ENCODE results near the gene ZCCHC7. TPM values are rescaled to one million over a fixed set of nuclear protein-coding genes. Genes with fewer than 3 reads are reported as not detected.
"Not testable (repeated sequence)": the region's sequence is repeated elsewhere in the genome, so short reads cannot be mapped to it uniquely, and the experiment has no call there.

Gene ZCCHC7
- total RNA-seq, 4 donors from 2014 or later, result 4.8 to 11.2 (median 6.9) TPM

DNA sequence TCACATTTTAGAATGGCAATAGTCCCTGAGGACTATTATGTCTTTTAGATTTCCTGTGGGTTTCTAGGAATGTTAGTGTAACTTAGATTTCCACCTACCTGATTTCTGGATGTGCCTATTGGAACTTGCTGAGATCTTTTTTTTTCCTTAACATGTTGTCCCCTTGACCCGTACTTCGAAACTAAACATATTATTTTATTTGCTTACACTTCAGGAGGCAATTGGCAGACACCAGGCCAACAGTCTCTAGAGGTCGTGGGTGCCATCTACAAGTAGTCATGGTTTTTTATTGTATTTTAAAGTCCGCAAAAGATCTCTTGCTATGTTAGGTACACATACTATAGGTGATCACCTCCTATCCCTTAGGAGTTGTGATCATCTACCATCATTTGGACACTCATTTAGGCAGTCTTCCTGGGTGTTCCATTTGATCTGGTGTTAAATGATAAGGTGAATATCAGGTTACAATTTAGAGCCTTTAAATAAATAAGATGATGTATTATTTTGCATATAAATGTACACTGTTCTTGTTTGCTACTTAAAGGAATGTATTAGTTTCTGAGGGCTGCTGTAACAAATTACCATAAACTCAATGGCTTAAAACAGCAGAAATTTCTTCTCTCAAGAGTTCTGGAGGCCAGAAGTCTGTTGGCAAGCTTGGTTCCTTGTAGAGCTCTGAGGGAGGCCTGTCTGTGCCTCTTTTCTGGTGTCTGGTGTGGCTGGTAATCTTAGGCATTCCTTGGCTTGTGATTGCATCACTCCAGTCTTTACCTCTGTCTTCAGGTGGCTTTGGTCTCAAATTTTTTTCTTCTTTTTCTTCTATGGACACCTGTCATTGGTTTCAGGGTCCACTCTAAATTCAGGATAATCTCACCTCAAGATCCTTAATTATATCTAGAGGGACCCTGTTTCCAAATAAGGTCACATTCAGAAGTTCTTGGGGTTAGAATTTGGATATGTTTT, 64.8 kb downstream of the ZCCHC7 start:
- H3K27ac ChIP-seq, result no peak overlapping the region
- no peaks in the 10 kb centered on the region for H3K36me3 ChIP-seq
- TF ChIP-seq POLR2A (IDR thresholded peaks at IDR 0.05), result no peak
- TF ChIP-seq, protein P1, sequence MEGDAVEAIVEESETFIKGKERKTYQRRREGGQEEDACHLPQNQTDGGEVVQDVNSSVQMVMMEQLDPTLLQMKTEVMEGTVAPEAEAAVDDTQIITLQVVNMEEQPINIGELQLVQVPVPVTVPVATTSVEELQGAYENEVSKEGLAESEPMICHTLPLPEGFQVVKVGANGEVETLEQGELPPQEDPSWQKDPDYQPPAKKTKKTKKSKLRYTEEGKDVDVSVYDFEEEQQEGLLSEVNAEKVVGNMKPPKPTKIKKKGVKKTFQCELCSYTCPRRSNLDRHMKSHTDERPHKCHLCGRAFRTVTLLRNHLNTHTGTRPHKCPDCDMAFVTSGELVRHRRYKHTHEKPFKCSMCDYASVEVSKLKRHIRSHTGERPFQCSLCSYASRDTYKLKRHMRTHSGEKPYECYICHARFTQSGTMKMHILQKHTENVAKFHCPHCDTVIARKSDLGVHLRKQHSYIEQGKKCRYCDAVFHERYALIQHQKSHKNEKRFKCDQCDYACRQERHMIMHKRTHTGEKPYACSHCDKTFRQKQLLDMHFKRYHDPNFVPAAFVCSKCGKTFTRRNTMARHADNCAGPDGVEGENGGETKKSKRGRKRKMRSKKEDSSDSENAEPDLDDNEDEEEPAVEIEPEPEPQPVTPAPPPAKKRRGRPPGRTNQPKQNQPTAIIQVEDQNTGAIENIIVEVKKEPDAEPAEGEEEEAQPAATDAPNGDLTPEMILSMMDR (IDR thresholded peaks at IDR 0.05 in 4 of 5, conservative IDR thresholded peaks at IDR 0.05 in 1 of 5), result no peak
- DNase-seq, result no peak
- in situ Hi-C loops (cut with MboI; ENCODE audit: low sequenced_read_pairs in 4 of 4) (no loop called here), intact Hi-C loops (cut with DNase I; ENCODE audit: low total_unique reads) (no loop called here)
- ATAC-seq, result no peak
- no peak overlapping the region for H3K4me3 ChIP-seq
- H3K27me3 ChIP-seq, result no peaks in the 10 kb centered on the region
- H3K4me1 ChIP-seq, result no peaks in the 10 kb centered on the region
- no peaks in the 10 kb centered on the region for H3K9me3 ChIP-seq

DNA sequence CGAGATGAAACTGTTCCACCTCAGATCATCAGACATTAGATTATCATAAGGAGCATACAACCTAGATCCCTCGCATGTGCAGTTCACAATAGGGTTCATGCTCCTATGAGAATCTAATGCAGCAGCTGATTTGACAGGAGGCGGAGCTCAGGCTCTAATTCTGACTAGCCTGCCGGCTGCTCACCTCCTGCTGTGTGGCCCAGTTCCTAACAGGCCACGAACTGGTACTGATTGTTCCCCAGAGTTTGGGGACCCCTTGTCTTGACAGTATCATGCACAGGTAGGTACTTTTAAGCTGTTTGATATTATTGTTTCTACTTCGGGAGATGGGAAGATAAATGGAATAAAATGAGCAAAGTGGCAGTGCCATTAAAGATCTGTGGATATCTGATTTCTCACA, 66.9 kb downstream of the ZCCHC7 start:
- no peak overlapping the region for H3K4me3 ChIP-seq
- ATAC-seq, result no peak
- H3K4me1 ChIP-seq, result no peaks in the 10 kb centered on the region
- no peaks in the 10 kb centered on the region for H3K36me3 ChIP-seq
- TF ChIP-seq POLR2A (IDR thresholded peaks at IDR 0.05), result no peak
- TF ChIP-seq, protein P1 (IDR thresholded peaks at IDR 0.05 in 4 of 5, conservative IDR thresholded peaks at IDR 0.05 in 1 of 5), result no peak
- H3K9me3 ChIP-seq, result no peaks in the 10 kb centered on the region
- in situ Hi-C loops (cut with MboI; ENCODE audit: low sequenced_read_pairs in 4 of 4) (no loop called here), intact Hi-C loops (cut with DNase I; ENCODE audit: low total_unique reads) (no loop called here)
- no peak overlapping the region for H3K27ac ChIP-seq
- DNase-seq, result no peak
- H3K27me3 ChIP-seq, result no peaks in the 10 kb centered on the region

DNA sequence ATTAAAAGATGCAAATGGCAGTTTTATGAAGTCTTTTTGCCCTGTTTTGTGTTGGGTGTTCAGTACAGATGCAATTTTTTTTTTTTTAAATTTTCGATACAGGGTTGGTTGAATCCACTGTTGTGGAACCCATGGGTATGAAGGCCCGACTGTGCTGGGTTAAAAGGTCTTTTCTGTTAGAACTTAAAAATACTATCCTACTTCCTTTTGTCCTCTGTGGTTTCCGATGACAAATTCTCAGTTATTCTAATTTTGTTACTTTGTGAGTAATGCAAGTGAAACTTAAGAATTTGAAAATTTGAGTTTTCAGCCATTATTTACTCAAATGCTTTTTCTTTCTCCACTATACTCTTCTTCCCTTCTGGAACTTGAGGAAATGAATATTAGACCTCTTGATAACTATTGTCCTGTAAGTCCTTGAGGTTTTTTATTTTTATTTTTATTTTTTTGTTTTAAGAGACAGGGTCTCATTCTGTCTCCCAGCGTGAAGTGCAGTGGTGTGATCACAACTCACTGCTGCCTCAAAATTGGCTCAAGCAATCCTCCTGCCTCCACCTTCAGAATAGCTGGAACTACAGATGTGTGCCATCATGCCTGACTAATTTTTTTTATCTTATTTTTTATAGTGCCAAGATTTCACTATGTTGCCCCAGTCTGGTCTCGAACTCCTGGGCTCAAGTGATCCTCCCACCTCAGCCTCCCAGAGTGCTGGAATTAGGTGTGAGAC, 67.5 kb downstream of the ZCCHC7 start:
- intact Hi-C loops (cut with DNase I; ENCODE audit: low total_unique reads), result no loop called here
- DNase-seq (no peak), ATAC-seq (no peak)
- H3K27ac ChIP-seq, result no peak overlapping the region
- H3K27me3 ChIP-seq, result no peaks in the 10 kb centered on the region
- in situ Hi-C loops (cut with MboI; ENCODE audit: low sequenced_read_pairs in 4 of 4), result no loop called here
- TF ChIP-seq, protein P1 (IDR thresholded peaks at IDR 0.05 in 4 of 5, conservative IDR thresholded peaks at IDR 0.05 in 1 of 5), result no peak
- no peak for TF ChIP-seq POLR2A (IDR thresholded peaks at IDR 0.05)
- H3K36me3 ChIP-seq, result no peaks in the 10 kb centered on the region
- no peaks in the 10 kb centered on the region for H3K9me3 ChIP-seq
- H3K4me3 ChIP-seq, result no peak overlapping the region
- no peaks in the 10 kb centered on the region for H3K4me1 ChIP-seq

DNA sequence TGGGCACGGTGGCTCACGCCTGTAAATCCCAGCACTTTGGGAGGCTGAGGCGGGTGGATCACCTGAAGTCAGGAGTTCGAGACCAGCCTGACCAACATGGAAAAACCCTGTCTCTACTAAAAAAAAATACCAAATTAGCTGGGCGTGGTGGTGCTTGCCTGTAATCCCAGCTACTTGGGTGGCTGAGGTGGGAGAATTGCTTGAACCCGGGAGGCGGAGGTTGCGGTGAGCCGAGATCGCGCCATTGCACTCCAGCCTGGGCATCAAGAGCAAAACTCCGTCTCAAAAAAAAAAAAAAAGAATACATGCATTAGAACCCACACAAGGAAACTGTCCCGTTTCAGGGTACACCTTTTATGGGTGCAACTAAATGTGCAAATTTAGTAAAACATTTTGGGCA, 70.4 kb downstream of the ZCCHC7 start:
- H3K36me3 ChIP-seq, H3K27me3 ChIP-seq, H3K9me3 ChIP-seq, H3K4me1 ChIP-seq, DNase-seq, H3K27ac ChIP-seq, ATAC-seq, H3K4me3 ChIP-seq: not testable (repeated sequence)
- intact Hi-C loops (cut with DNase I; ENCODE audit: low total_unique reads) (loop anchor here (5.0 kb wide), 1 partner anchor 37 kb away; no protein-coding TSS in a partner anchor), in situ Hi-C loops (cut with MboI; ENCODE audit: low sequenced_read_pairs in 4 of 4) (loop anchor here in 1 of 4 donors (10.0 kb wide), 1 partner anchor 64 kb away; no protein-coding TSS in a partner anchor)

Measured in gastrocnemius medialis (tissue), 4 donors.